Upper lobe of left lung (tissue), 4 donors: ENCODE results near the gene INHBC.

Experiments
- CTCF ChIP-seq, 6 experiments: fragments of 450-650 bp in 4 of 6; fragments of 200-600 bp in 2 of 6; sonication (generic) in 2 of 6; IDR thresholded peaks; one replicate each; pipeline ENCODE4 v1.5.1; 2016 to 2019; ENCODE audit warnings: antibody characterized with exemption in 6 of 6
- EP300 ChIP-seq, 4 donors: sonication (generic); formaldehyde crosslinking; IDR thresholded peaks; one replicate each; pipeline ENCODE4 v1.5.1; 2017; ENCODE audit warnings: antibody characterized with exemption in 4 of 4, control low read depth in 2 of 4

GRCh38 chr12:57465030-57465746 lies 30.6 kb downstream of the INHBC start:
- no peak for TF ChIP-seq CTCF (IDR thresholded peaks at IDR 0.05)
- no peak for TF ChIP-seq EP300 (IDR thresholded peaks at IDR 0.05)
